KMS-11 (cell line): ENCODE measurements around the gene ERMARD.

Experiments
- H2AFZ ChIP-seq: fragments of 200-600 bp; sonication (generic); 2 replicates; pipeline ENCODE4 v1.6.1; 2016; ENCODE audit warnings: antibody characterized with exemption, mixed run types, low read depth
- H3K27ac ChIP-seq: fragments of 200-600 bp; sonication (generic); 2 replicates; pipeline ENCODE4 v1.6.1; 2016; ENCODE audit warnings: mild to moderate bottlenecking, mixed run types
- H3K27me3 ChIP-seq: fragments of 200-600 bp; sonication (generic); 2 replicates; pipeline ENCODE4 v1.6.1; 2017; ENCODE audit warnings: mild to moderate bottlenecking, low read depth, mixed run types, moderate library complexity; ENCODE audit not compliant: insufficient read depth
- H3K36me3 ChIP-seq: fragments of 200-600 bp; sonication (generic); 2 replicates; pipeline ENCODE4 v1.6.1; 2017; ENCODE audit warnings: mild to moderate bottlenecking, mixed run types; ENCODE audit not compliant: insufficient read depth
- H3K4me1 ChIP-seq: fragments of 200-600 bp; sonication (generic); 2 replicates; pipeline ENCODE4 v1.6.1; 2016; ENCODE audit warnings: mild to moderate bottlenecking, low read depth, mixed run types; ENCODE audit not compliant: poor library complexity, severe bottlenecking
- H3K4me2 ChIP-seq: fragments of 200-600 bp; sonication (generic); 2 replicates; pipeline ENCODE4 v1.7.0; 2016; ENCODE audit warnings: mild to moderate bottlenecking, mixed run types
- H3K4me3 ChIP-seq: fragments of 200-600 bp; sonication (generic); IDR thresholded peaks from 2 replicates; pipeline ENCODE4 v1.6.1; 2017; ENCODE audit warnings: low read depth, low read length, mixed read lengths; ENCODE audit not compliant: insufficient read depth
- H3K79me2 ChIP-seq: fragments of 200-600 bp; sonication (generic); 2 replicates; pipeline ENCODE4 v1.6.1; 2016; ENCODE audit warnings: low read depth, mixed run types; ENCODE audit not compliant: insufficient read depth
- H3K9ac ChIP-seq: fragments of 200-600 bp; sonication (generic); 2 replicates; pipeline ENCODE4 v1.6.1; 2016; ENCODE audit warnings: mild to moderate bottlenecking, mixed run types
- H4K20me1 ChIP-seq: fragments of 200-600 bp; sonication (generic); 2 replicates; pipeline ENCODE4 v1.6.1; 2016; ENCODE audit warnings: mild to moderate bottlenecking, mixed run types; ENCODE audit not compliant: insufficient read depth
- CTCF ChIP-seq: fragments of 200-600 bp; sonication (generic); conservative IDR thresholded peaks from 2 replicates; pipeline ENCODE4 v1.6.1; 2017; ENCODE audit warnings: low read depth, mild to moderate bottlenecking, antibody characterized with exemption, low read length, moderate library complexity, mixed read lengths

The ERMARD gene

GRCh38 chr6:169789146-169789943, 37.9 kb downstream of the ERMARD start:
- Histone ChIP-seq H3K4me1 (peaks cover 6% of the 10 kb centered on the region), H3K4me3 (no peak overlapping the region), H4K20me1 (no peaks in the 10 kb centered on the region), H3K36me3 (no peaks in the 10 kb centered on the region), H3K27me3 (no peaks in the 10 kb centered on the region), H3K79me2 (no peaks in the 10 kb centered on the region), H3K9ac (no peak overlapping the region), H2AFZ (peak overlapping the region; percentile 73; the same call in 1 of the 2 replicates), H3K4me2 (peak overlapping the region; percentile 88), H3K27ac (no peak overlapping the region)
- TF ChIP-seq CTCF: no peak

GRCh38 chr6:169789944-169790927, 38.8 kb downstream of the ERMARD start:
- no peaks in the 10 kb centered on the region for H3K36me3 ChIP-seq
- H3K9ac ChIP-seq: no peak overlapping the region
- peak overlapping the region; percentile 88 for H3K4me2 ChIP-seq
- peak; percentile 84 for TF ChIP-seq CTCF
- no peaks in the 10 kb centered on the region for H3K27me3 ChIP-seq
- no peaks in the 10 kb centered on the region for H4K20me1 ChIP-seq
- H2AFZ ChIP-seq: peak overlapping the region; percentile 73
- H3K4me3 ChIP-seq: no peak overlapping the region
- no peak overlapping the region for H3K27ac ChIP-seq
- no peaks in the 10 kb centered on the region for H3K79me2 ChIP-seq
- H3K4me1 ChIP-seq: peaks cover 6% of the 10 kb centered on the region

- Histone ChIP-seq H4K20me1 (no peaks in the 10 kb centered on the region), H2AFZ (no peak overlapping the region)
Measured at GRCh38 chr6:169791721-169792131, 40.3 kb downstream of the ERMARD start.

More at GRCh38 chr6:169791721-169792131, 40.3 kb downstream of the ERMARD start:
- Histone ChIP-seq H3K27me3 (no peaks in the 10 kb centered on the region; the same call in 1 of the 2 replicates), H3K4me1 (peaks cover 6% of the 10 kb centered on the region), H3K4me2 (no peak overlapping the region), H3K36me3 (no peaks in the 10 kb centered on the region), H3K4me3 (no peak overlapping the region), H3K27ac (no peak overlapping the region), H3K9ac (no peak overlapping the region), H3K79me2 (no peaks in the 10 kb centered on the region)
- TF ChIP-seq CTCF: no peak
